ENCODE results near the gene GPX6.

DNA sequence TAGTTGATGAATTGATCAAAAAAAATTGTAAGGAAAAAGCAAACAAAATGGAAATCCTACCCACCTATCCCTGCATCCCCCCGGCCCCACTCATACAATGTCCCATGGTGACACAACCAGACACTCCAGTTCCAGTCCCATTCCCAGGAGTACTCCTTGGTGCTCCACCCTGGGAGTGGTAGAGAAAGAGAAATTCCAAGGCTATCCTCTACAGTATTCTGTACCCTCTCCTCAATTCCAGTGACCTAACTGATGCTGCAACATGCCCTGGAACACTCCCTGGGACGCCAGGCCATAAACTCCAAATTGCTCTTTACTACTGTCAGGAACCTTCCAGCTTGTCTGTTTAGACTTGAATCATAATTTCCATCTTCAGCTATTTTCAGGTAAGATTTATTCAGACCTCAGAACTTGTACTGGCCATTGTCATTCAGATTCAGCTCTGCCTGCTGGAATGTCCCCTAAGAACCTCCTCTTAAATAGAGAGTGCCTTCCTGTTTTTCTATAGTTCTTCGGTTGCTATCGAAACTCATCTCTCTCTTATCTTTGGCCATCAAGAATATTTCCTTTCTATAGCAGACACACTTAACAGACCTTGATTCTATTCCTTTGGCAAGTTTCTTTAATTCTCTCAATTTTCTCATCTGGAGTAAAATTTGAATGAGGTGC, 8.7 kb downstream of the GPX6 start:
- TF ChIP-seq GLIS3 (CRISPR knock-in tag; IDR thresholded peaks at IDR 0.05): no peak
- TF ChIP-seq, protein P1, sequence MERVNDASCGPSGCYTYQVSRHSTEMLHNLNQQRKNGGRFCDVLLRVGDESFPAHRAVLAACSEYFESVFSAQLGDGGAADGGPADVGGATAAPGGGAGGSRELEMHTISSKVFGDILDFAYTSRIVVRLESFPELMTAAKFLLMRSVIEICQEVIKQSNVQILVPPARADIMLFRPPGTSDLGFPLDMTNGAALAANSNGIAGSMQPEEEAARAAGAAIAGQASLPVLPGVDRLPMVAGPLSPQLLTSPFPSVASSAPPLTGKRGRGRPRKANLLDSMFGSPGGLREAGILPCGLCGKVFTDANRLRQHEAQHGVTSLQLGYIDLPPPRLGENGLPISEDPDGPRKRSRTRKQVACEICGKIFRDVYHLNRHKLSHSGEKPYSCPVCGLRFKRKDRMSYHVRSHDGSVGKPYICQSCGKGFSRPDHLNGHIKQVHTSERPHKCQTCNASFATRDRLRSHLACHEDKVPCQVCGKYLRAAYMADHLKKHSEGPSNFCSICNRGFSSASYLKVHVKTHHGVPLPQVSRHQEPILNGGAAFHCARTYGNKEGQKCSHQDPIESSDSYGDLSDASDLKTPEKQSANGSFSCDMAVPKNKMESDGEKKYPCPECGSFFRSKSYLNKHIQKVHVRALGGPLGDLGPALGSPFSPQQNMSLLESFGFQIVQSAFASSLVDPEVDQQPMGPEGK (CRISPR knock-in tag; IDR thresholded peaks at IDR 0.05; ENCODE audit: borderline replicate concordance): no peak
